ENCODE results near the gene KIF24.
"Not testable (repeated sequence)": the region's sequence is repeated elsewhere in the genome, so short reads cannot be mapped to it uniquely, and the experiment has no call there.

KIF24 gene

DNA sequence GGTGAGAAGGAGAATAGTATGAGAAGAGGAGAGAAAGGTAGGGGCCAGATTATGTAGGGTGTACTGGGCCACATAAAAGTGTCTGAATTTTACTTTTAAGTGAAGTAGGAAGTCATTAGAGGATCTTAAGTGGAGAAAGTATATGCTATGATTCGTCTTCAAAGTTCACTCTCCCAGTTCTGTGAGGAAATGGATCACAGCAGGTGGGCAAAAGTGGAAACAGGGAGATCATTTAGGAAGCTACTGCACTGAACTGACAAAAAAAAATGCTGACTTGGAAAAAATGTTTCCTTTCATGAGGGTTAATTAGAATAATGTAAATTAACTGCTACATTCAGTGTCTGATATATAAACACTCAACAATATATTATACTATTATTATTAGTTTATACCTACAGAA, 2.4 kb downstream of the KIF24 start:
- DNase-seq (ENCODE audit: low read depth in 2 of 2), result no peak

- DNase-seq (ENCODE audit: low read depth in 2 of 2), result no peak
Measured at GRCh38 chr9:34322899-34323591, 6.0 kb downstream of the KIF24 start.

DNA sequence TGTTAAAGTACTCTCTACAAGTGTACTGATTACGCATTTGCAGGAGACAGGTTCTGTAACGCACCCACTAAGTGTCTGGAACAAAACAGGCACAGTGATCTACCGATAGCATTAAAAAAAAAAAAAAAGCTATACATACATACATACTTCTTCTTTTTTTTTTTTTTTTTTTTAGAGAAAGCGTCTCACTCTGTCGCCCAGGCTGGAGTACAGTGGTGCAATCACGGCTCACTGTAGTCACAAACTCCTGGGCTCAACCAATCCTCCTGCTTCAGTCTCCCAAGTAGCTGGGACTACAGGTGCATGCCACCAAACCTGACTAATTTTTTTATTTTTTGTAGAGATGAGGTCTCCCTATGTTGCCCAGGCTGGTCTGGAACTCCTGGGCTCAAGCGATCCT, 7.6 kb downstream of the KIF24 start:
- DNase-seq (ENCODE audit: low read depth in 2 of 2), result no peak

GRCh38 chr9:34318163-34318790, 10.8 kb downstream of the KIF24 start:
- no peak for DNase-seq (ENCODE audit: low read depth in 2 of 2)

GRCh38 chr9:34317436-34317835, 11.6 kb downstream of the KIF24 start:
- DNase-seq (ENCODE audit: low read depth in 2 of 2), result no peak

DNA sequence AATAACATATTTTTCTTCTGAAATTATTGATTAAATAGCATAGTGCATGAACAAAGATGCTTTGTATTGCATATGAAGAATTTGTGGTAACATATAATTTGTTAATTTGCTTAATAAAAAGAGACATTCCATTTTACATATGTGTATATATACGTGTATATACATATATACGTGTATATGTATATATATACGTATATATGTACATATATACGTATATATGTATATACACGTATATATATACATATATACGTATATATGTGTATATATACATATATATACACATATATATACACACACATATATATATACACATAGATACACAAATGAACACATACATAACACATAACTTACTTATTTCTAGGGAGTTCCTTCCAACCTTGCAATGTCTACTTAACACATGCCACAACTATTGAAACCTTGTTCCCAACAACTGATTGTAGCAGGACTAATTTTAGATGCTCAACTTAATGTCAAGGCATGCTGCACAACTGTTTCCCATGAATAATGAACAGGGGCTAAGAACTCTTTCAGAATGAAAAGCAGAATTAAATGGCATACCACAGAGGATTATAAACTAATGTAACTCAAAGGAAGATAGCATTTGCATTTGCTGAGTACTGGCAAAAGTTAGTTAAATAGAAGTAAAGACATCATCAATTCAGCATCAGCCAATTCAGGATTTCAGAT, 17.4 kb downstream of the KIF24 start:
- DNase-seq (ENCODE audit: low read depth in 2 of 2), result no peak

DNA sequence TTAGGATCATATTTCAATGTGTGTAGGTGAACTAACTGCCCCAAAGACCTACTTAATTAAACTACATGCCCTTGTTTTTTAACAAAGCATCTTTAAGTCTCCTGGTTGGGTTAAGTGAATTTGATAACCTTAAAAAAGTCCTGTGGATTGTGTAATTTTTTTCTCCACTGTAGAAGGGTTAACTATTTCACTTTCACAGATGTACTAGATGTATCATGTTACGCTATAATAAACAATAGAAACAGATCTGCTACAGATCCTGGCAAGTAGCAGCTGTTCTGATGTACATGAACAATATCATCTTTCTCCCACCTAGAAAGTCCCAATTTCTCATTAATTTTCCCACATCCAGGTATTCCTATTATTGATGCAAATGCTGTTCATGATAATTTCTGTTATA, 18.9 kb downstream of the KIF24 start:
- DNase-seq (ENCODE audit: low read depth in 2 of 2), result no peak

DNA sequence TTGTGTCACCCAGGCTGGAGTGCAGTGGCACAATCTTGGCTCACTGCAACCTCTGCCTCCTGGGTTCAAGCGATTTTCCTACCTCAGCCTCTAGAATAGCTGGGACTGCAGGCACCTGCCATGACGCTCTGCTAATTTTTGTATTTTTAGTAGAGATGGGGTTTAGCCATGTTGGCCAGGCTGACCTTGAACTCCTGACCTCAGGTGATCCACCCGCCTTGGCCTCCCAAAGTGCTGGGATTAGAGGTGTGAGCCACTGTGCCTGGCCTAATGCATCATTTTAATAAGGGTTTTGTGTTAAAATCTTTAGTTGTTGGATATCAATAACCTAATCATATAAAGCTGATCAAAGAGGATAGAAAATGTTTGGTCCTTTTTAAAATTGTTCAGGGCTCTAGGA, 20.8 kb downstream of the KIF24 start:
- DNase-seq (ENCODE audit: low read depth in 2 of 2), result not testable (repeated sequence)

DNA sequence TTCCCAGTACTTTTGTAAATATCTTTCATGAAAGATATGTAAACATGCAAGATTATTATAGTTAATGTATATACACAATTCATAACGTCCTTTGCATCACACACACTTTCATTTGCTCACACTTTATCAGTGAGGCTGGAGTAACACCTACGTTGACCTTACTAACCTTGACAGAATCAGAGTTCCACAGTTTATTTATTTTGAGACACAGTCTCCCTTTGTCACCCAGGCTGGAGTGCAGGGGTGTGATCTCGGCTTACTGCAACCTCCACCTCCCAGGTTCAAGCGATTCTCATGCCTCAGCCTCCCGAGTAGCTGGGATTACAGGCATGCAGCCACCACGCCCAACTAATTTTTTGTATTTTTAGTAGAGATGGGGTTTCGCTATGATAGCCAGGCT, 28.0 kb downstream of the KIF24 start:
- not testable (repeated sequence) for DNase-seq (ENCODE audit: low read depth in 2 of 2)

DNA sequence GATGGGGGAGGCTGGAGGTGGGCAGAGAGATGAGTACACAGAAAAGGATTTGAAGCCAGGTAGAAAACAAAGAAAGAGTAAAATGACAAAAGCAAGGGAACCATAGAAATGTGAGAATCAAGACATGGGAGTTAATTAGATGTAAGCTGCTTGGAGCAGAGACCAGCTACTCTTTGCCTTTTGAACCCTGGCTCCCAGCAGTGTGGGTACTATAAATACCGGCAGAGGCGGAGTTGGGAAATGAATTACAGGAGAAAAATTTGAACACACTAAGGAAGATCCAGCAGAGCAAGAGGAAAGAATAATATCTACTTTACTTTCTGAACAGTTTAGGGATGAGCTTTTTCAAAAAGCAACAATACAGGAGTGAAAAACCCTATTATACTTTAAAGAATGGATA, 36.5 kb downstream of the KIF24 start:
- no peak for DNase-seq (ENCODE audit: low read depth in 2 of 2)

DNA sequence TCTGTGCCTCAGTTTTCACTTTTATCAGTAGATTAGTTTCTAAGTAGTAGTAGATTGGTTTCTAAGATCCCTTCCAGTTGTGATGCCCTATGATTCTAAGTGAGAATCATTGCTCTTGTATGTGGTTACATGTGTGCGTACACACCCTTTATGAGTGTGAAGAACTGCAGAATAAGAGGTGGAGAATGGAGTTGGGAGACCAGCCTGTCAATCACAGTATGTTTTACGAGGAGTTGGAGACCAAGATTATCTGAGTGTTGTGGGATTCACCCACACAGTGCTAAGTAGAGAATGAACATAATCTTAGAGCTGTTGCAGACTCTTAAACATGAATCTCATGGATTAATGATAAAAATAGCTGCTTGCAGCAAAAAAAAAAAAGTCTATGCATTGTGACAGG, 37.6 kb downstream of the KIF24 start:
- no peak for DNase-seq (ENCODE audit: low read depth in 2 of 2)

DNA sequence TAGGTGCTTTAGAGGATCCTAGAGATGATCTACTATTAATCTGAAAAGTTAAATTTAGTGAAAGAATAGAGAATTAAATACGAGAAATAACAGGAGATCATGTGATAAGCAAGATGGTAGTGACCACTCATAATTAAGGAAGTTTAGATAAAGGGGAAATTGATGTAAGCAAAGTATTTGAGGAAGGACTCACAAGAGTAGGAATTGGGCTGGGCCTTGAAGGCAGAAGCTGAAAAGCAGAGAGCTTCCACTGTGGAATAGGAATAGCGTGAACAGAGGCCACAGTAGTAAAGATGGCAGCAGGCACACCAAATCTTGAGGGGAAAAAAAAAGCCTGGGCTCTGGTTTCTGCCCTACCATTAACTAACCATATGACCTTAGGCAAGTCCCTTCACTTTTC, 38.0 kb downstream of the KIF24 start:
- DNase-seq (ENCODE audit: low read depth in 2 of 2), result no peak

GRCh38 chr9:34289159-34289558, 39.9 kb downstream of the KIF24 start:
- DNase-seq (ENCODE audit: low read depth in 2 of 2), result no peak

DNA sequence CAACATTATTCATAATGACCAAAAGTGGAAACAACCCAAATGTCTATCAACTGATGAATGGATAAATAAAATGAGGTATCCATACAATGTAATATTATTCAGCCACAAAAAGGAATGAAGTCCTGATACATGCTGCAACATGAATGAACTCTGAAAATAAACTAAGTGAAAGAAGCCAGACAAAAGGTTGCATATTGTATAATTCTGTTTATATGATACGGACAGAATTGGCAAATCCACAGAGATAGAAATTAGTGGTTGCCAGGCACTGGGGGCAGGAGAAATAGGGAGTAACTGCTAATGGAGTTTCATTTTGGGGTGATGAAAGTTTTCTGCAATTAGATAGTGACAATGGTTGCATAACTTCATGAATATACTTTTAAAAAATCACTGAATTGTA, 47.0 kb downstream of the KIF24 start:
- DNase-seq (ENCODE audit: low read depth in 2 of 2), result no peak

DNA sequence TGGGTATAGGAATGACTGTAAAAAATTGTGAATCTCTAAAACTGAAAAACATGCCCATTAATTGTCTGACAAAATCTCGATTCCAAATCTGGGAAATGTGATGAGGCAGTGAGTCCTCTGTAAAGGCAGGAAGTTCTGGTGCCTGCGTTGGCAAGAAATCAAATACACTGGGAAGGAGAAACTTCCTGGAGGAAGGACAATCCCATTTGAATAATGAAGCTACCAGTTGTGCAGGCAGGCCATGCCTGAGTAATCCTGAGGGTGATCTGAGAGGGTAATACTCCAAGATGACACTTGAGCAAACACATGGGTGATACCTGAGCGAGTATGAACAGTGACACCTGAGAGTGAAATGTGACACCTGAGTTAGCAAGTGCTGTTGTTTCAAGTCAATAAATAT, 49.7 kb downstream of the KIF24 start:
- no peak for DNase-seq (ENCODE audit: low read depth in 2 of 2)

Measured in stimulated activated CD8-positive, alpha-beta memory T cell treated with anti-CD3 and anti-CD28 coated beads, Interleukin-7, amount 100 ng/mL, for 1 hour (primary cell).